HL-60 (cell line): Measurements from ENCODE around the gene PDE4A.

ENCODE experiments used
- DNase-seq, 2 experiments: peaks; one replicate each; pipeline ENCODE4 v3.0.0-alpha.2; 2010 to 2020; ENCODE audit warnings: low read depth in 1 of 2, low spot score in 1 of 2
- H3K27ac ChIP-seq: fragments of 250-450 bp; sonication (Bioruptor Pico); replicated peaks from 2 replicates; pipeline ENCODE4 v1.5.1; 2020; ENCODE audit warnings: mild to moderate bottlenecking, moderate library complexity
- H3K27me3 ChIP-seq: fragments of 250-450 bp; sonication (Bioruptor Pico); 2 replicates; pipeline ENCODE4 v1.5.1; 2021; ENCODE audit warnings: mild to moderate bottlenecking, moderate library complexity; ENCODE audit not compliant: insufficient read depth, poor library complexity, severe bottlenecking
- H3K4me3 ChIP-seq: replicated peaks from 2 replicates; pipeline ENCODE4 v1.5.1; 2011; ENCODE audit warnings: mild to moderate bottlenecking, control low read depth, low read length; ENCODE audit not compliant: insufficient read depth
- CTCF ChIP-seq: IDR thresholded peaks from one replicate; pipeline ENCODE4 v1.5.1; 2011; ENCODE audit warnings: low read length, control low read depth, inconsistent platforms; ENCODE audit not compliant: insufficient read depth
- GABPA ChIP-seq: IDR thresholded peaks from 2 replicates; pipeline ENCODE4 v1.6.1; 2012; ENCODE audit warnings: low read depth
- POLR2AphosphoS5 ChIP-seq: IDR thresholded peaks from 2 replicates; pipeline ENCODE4 v1.6.1; 2012; ENCODE audit warnings: low read depth
- REST ChIP-seq: IDR thresholded peaks from 2 replicates; pipeline ENCODE4 v1.6.1; 2012; ENCODE audit warnings: low read depth; ENCODE audit not compliant: insufficient replicate concordance
- SPI1 ChIP-seq: IDR thresholded peaks from 2 replicates; pipeline ENCODE4 v1.6.1; 2012; ENCODE audit warnings: low read depth, mild to moderate bottlenecking, borderline replicate concordance

PDE4A gene

GRCh38 chr19:10516671-10517286 lies 96.4 kb downstream of the PDE4A start:
- no peak for DNase-seq
- no peak for TF ChIP-seq SPI1
- no peak overlapping the region for H3K27ac ChIP-seq
- H3K27me3 ChIP-seq: peaks cover 73% of the 10 kb centered on the region
- no peak overlapping the region for H3K4me3 ChIP-seq

- Histone ChIP-seq H3K4me3 (peak within 1 kb of the TSS; percentile 10), H3K27me3 (peaks cover 76% of the 10 kb centered on the region)
- no peak for DNase-seq
These were observed 97.0 kb downstream of the PDE4A start, which contains the start of gene S1PR5 for GRCh38 chr19:10517361-10517759. S1PR5 (minus strand) TSS chr19:10517447; CDS start chr19:10515011, 2,436 bp downstream.

GRCh38 chr19:10517760-10518443 lies 97.6 kb downstream of the PDE4A start:
- no peak for DNase-seq
- TF ChIP-seq CTCF: no peak
- TF ChIP-seq SPI1: peak; percentile 17; the same call in 1 of the 2 replicates
- peaks cover 75% of the 10 kb centered on the region for H3K27me3 ChIP-seq
- H3K27ac ChIP-seq: no peak overlapping the region
- peak overlapping the region; percentile 10; the same call in 1 of the 2 replicates for H3K4me3 ChIP-seq

More at GRCh38 chr19:10517361-10517759, 97.0 kb downstream of the PDE4A start, which contains the start of gene S1PR5:
- TF ChIP-seq REST: no peak
- no peak for TF ChIP-seq SPI1
- no peak for TF ChIP-seq CTCF
- TF ChIP-seq GABPA: no peak
- TF ChIP-seq POLR2AphosphoS5: no peak
- H3K27ac ChIP-seq: no peak within 1 kb of the TSS

- no peak for DNase-seq
- H3K4me3 ChIP-seq: no peak overlapping the region
- TF ChIP-seq POLR2AphosphoS5: no peak
- TF ChIP-seq SPI1: no peak
- no peak for TF ChIP-seq REST
- no peak for TF ChIP-seq GABPA
- TF ChIP-seq CTCF: no peak
- H3K27ac ChIP-seq: no peak overlapping the region
- H3K27me3 ChIP-seq: peaks cover 67% of the 10 kb centered on the region
These were observed 98.4 kb downstream of the PDE4A start for GRCh38 chr19:10518444-10519361.
